OCI-LY7 (cell line): ENCODE results near the gene OR51E2. TPM values are rescaled to one million over a fixed set of nuclear protein-coding genes. Genes with fewer than 3 reads are reported as not detected.

Source experiments
- BruUV-seq: library from RNA; stranded (reverse); fragments of 400-500 nt; replicated peaks from 2 replicates; lab custom pipeline; 2021; lab: Mats Ljungman, UMichigan
- CTCF ChIA-PET: fragments of 300-600 bp; sonication (Branson Sonifier 250); formaldehyde crosslinking; loops from one replicate; lab custom pipeline; 2022; ENCODE audit warnings: antibody characterized with exemption; ENCODE audit not compliant: unreplicated experiment; lab: Charles Lee
- POLR2A ChIA-PET: fragments of 300-600 bp; sonication (Branson Sonifier 250); formaldehyde crosslinking; loops from one replicate; lab custom pipeline; 2022; ENCODE audit warnings: antibody characterized with exemption; lab: Charles Lee
- DNase-seq: peaks from one replicate; pipeline ENCODE4 v3.0.0-alpha.2; 2015; ENCODE audit warnings: low spot score
- H2AFZ ChIP-seq: fragments of 200-600 bp; sonication (generic), shearing (Covaris generic); 2 replicates; pipeline ENCODE4 v1.6.1; 2014; ENCODE audit warnings: mild to moderate bottlenecking, antibody characterized with exemption, low read length, moderate library complexity
- H3K27ac ChIP-seq: fragments of 200-600 bp; sonication (generic); 2 replicates; pipeline ENCODE4 v1.5.1; 2014; ENCODE audit warnings: mixed run types, low read depth, mild to moderate bottlenecking, moderate library complexity, low read length, inconsistent platforms; ENCODE audit not compliant: poor library complexity, severe bottlenecking
- H3K36me3 ChIP-seq: fragments of 200-600 bp; sonication (generic); 2 replicates; pipeline ENCODE4 v1.6.1; 2014; ENCODE audit warnings: mild to moderate bottlenecking, antibody characterized with exemption, low read length, moderate library complexity, mixed read lengths; ENCODE audit not compliant: insufficient read depth
- H3K4me1 ChIP-seq: fragments of 200-600 bp; sonication (generic); 2 replicates; pipeline ENCODE4 v1.5.1; 2014; ENCODE audit warnings: mild to moderate bottlenecking, low read length; ENCODE audit not compliant: insufficient read depth, poor library complexity, severe bottlenecking
- H3K4me2 ChIP-seq: fragments of 200-600 bp; sonication (generic); 2 replicates; pipeline ENCODE4 v1.6.1; 2014; ENCODE audit warnings: mild to moderate bottlenecking, low read length
- H3K4me3 ChIP-seq: fragments of 200-600 bp; sonication (generic); 2 replicates; pipeline ENCODE4 v1.5.1; 2014; ENCODE audit warnings: mild to moderate bottlenecking, low read depth, low read length; ENCODE audit not compliant: poor library complexity, severe bottlenecking
- H3K79me2 ChIP-seq: fragments of 200-600 bp; sonication (generic); 2 replicates; pipeline ENCODE4 v1.6.1; 2016; ENCODE audit warnings: low read depth, mild to moderate bottlenecking, low read length, moderate library complexity, mixed read lengths; ENCODE audit not compliant: insufficient read depth
- H3K9me2 ChIP-seq: fragments of 200-600 bp; sonication (generic); 2 replicates; pipeline ENCODE4 v1.6.1; 2016; ENCODE audit warnings: mild to moderate bottlenecking, low read length, mixed read lengths; ENCODE audit not compliant: insufficient read depth
- H3K9me3 ChIP-seq: fragments of 200-600 bp; sonication (generic); 2 replicates; pipeline ENCODE4 v1.6.1; 2014; ENCODE audit warnings: mild to moderate bottlenecking, mixed run types, low read length, mixed read lengths
- H4K20me1 ChIP-seq: fragments of 200-600 bp; sonication (generic); 2 replicates; pipeline ENCODE4 v1.6.1; 2014; ENCODE audit warnings: mild to moderate bottlenecking, antibody characterized with exemption, low read length, moderate library complexity, mixed read lengths; ENCODE audit not compliant: insufficient read depth
- CTCF ChIP-seq: fragments of 200-600 bp; sonication (generic); conservative IDR thresholded peaks from 2 replicates; pipeline ENCODE4 v1.5.1; 2014; ENCODE audit warnings: mild to moderate bottlenecking, antibody characterized with exemption, low read length, moderate library complexity, mixed read lengths
- EZH2phosphoT487 ChIP-seq: fragments of 200-600 bp; sonication (generic); IDR thresholded peaks from 2 replicates; pipeline ENCODE4 v1.6.1; 2018; ENCODE audit warnings: low read depth, borderline replicate concordance, mild to moderate bottlenecking, mixed run types, antibody characterized with exemption, low read length, moderate library complexity, mixed read lengths
- intact Hi-C: fragments of 100-400 bp; cut with micrococcal nuclease; formaldehyde crosslinking; loops from one replicate; pipeline ENCODE4 v1.10.0; 2022; ENCODE audit not compliant: unreplicated experiment
- total RNA-seq, 2 experiments: library from RNA; depleted of rRNA in 1 of 2; stranded (reverse); fragments of >200 nt in 1 of 2; shearing (Covaris generic) in 1 of 2; gene quantifications; 2 replicates each; pipeline ENCODE4 v1.2.3, GENCODE V29; 2014 to 2022

The OR51E2 gene
- total RNA-seq, 2 experiments from 2014 or later, result not detected

- Histone ChIP-seq H3K36me3 (no peaks in the 10 kb centered on the region), H3K4me1 (no peaks in the 10 kb centered on the region), H3K27ac (no peak overlapping the region), H4K20me1 (no peaks in the 10 kb centered on the region), H3K79me2 (no peaks in the 10 kb centered on the region), H3K9me2 (no peaks in the 10 kb centered on the region), H3K4me3 (no peak overlapping the region), H3K4me2 (no peak overlapping the region), H2AFZ (no peak overlapping the region), H3K9me3 (no peaks in the 10 kb centered on the region)
- ChIA-PET CTCF (no interaction called here), POLR2A (no interaction called here)
- TF ChIP-seq EZH2phosphoT487, result no peak
- no peak for TF ChIP-seq CTCF
- no peak for DNase-seq
- no TSS peak for BruUV-seq
- intact Hi-C loops, result no loop called here
Measured at GRCh38 chr11:4644233-4644632, 53.4 kb downstream of the OR51E2 start.

- DNase-seq, result no peak
- no TSS peak for BruUV-seq
- Histone ChIP-seq H3K9me3 (no peaks in the 10 kb centered on the region), H3K9me2 (no peaks in the 10 kb centered on the region), H3K4me3 (no peak within 1 kb of the TSS), H3K4me2 (no peak within 1 kb of the TSS), H3K79me2 (no peaks in the 10 kb centered on the region), H2AFZ (no peak within 1 kb of the TSS), H4K20me1 (no peaks in the 10 kb centered on the region), H3K27ac (no peak within 1 kb of the TSS), H3K36me3 (no peaks in the 10 kb centered on the region), H3K4me1 (no peaks in the 10 kb centered on the region)
- ChIA-PET CTCF (no interaction called here), POLR2A (no interaction called here)
- intact Hi-C loops, result no loop called here
- no peak for TF ChIP-seq EZH2phosphoT487
- TF ChIP-seq CTCF, result no peak
Measured at GRCh38 chr11:4643682-4644081, 54.0 kb downstream of the OR51E2 start, which contains the start of gene OR51E1. OR51E1 (plus strand) TSS chr11:4643982; CDS start chr11:4652527, 8,545 bp downstream.

DNA sequence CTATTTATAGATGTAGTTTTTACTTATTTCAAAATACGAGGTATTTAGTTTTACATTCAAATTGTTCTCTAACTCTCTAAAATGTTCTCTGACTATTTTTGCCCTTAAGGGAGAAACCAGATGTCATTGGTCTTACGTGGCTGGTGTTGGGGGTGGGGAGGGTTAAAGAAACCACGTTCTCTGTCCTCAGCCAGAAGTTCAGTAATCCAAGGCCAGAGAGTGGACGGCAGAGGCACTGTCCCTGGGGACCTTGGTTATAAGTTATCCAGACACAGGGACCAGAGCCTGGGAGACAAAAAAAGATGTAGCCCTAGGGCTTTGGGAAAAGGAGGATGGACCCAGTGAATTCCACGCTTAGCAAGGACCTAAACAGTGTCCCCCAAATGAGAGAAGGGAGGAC lies 54.6 kb downstream of the OR51E2 start:
- intact Hi-C loops, result no loop called here
- ChIA-PET POLR2A (no interaction called here), CTCF (no interaction called here)
- no TSS peak for BruUV-seq
- H2AFZ ChIP-seq, result no peak overlapping the region
- H3K4me3 ChIP-seq, result no peak overlapping the region
- H3K4me2 ChIP-seq, result no peak overlapping the region
- no peaks in the 10 kb centered on the region for H3K4me1 ChIP-seq
- no peaks in the 10 kb centered on the region for H3K36me3 ChIP-seq
- H3K9me2 ChIP-seq, result no peaks in the 10 kb centered on the region
- no peaks in the 10 kb centered on the region for H4K20me1 ChIP-seq
- TF ChIP-seq EZH2phosphoT487 (no peak), CTCF (no peak)
- no peak overlapping the region for H3K27ac ChIP-seq
- no peak for DNase-seq
- no peaks in the 10 kb centered on the region for H3K9me3 ChIP-seq
- no peaks in the 10 kb centered on the region for H3K79me2 ChIP-seq
